NT2/D1 (cell line): ENCODE data around the gene PSRC1.

Experiments
- YY1 ChIP-seq: IDR thresholded peaks from 2 replicates; pipeline ENCODE4 v1.6.1; 2011; ENCODE audit not compliant: insufficient read length, insufficient read depth
- ZNF274 ChIP-seq: IDR thresholded peaks from 2 replicates; pipeline ENCODE4 v1.6.1; 2011; ENCODE audit warnings: mild to moderate bottlenecking, low read depth, low read length

GRCh38 chr1:109263597-109264378 lies 19.2 kb downstream of the PSRC1 start:
- TF ChIP-seq YY1, result no peak
- no peak for TF ChIP-seq ZNF274
